ENCODE data around the gene VPS54.

Gene VPS54, protein sequence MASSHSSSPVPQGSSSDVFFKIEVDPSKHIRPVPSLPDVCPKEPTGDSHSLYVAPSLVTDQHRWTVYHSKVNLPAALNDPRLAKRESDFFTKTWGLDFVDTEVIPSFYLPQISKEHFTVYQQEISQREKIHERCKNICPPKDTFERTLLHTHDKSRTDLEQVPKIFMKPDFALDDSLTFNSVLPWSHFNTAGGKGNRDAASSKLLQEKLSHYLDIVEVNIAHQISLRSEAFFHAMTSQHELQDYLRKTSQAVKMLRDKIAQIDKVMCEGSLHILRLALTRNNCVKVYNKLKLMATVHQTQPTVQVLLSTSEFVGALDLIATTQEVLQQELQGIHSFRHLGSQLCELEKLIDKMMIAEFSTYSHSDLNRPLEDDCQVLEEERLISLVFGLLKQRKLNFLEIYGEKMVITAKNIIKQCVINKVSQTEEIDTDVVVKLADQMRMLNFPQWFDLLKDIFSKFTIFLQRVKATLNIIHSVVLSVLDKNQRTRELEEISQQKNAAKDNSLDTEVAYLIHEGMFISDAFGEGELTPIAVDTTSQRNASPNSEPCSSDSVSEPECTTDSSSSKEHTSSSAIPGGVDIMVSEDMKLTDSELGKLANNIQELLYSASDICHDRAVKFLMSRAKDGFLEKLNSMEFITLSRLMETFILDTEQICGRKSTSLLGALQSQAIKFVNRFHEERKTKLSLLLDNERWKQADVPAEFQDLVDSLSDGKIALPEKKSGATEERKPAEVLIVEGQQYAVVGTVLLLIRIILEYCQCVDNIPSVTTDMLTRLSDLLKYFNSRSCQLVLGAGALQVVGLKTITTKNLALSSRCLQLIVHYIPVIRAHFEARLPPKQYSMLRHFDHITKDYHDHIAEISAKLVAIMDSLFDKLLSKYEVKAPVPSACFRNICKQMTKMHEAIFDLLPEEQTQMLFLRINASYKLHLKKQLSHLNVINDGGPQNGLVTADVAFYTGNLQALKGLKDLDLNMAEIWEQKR

DNA sequence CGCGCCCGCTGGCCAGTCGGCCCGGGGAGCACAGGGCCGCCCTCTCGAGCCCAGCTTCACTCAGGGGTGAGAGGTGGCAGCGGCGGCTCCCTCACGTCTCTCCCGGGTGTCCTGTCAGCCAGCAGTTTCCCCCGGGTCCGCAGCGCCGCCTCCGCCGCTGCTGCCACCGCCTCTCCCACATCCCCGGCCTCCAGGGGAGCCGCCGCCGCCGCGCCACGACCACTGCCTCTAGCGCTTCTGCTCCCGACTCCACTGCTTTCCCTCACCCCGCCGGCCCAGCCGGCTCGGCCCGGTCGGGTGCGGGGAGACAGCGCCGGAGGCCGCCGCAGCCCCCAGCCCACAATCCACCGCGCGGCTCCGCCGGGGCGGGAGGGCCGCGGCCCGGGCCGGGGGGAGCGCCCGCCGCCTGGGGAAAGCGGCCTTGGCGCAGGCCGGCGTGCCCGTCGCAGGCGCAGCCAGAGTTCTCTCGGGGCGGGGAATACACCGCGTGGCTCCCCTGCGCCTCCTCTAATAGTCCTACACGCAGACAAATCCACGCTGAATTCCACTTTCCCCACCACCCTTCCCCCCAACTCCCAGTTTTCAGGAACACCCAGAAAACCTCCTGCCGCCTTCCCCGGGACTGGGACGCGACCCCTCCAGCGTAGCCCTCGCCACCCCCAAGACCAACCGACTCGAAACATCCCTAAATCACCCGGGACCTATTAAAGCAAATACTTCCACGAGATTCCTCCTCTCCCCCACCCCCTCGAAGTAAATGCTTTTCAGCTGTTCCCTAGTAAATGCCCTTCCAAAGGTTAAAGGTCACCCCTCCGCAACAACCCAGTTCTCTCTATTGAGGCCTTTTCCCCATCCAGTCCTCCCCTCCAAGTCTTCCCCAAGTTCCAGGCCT is at the start of gene VPS54:
Gene VPS54, minus strand, starts transcription at position 346 of the 892 bp plus-strand sequence. CDS start 35,429 bp downstream, outside the sequence.
- DNase-seq: peak; percentile 57

DNA sequence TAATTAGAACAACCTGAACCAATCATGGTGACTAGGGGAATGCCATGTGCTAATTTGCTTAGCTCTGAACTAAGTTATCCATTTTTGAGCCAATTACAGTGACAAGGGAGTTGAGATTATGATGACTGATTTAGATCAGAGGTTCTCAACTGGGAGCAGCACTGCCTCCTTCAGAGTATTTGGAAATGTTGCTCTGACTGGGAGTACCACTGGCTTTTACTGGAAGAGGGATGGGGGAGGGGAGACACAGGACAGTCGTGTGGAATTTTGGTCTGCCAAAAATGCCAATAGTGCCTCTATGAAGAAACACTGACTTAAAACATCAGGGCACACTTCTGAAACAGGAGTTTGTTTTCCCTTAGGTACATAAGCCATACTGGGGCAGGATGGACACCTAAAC is 48.1 kb upstream of the VPS54 start:
- no peak for DNase-seq

- DNase-seq: no peak
These were observed 46.3 kb upstream of the VPS54 start for GRCh38 chr2:64065516-64065915.

DNA sequence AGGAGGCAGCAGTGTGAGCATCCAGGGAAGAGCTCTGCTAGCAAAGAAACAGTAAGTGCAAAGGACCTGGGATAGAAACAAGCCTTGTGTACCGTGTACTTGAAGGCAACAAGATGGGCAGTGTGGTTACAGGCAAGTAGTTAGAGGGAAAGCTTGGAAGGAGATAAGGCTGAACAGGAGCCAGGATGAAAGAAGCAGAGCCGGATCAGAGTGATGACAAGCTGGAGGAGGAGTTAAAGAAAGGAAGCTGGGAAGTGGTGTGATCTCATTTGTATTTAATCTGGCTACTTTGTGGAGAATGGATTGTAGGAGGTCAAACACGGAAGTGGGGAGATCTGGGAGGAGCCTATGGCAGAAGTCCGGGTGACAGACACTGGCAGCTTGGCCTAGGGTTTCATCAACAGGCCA is 44.7 kb upstream of the VPS54 start:
- DNase-seq: no peak

GRCh38 chr2:64063454-64063853 is 44.2 kb upstream of the VPS54 start:
- no peak for DNase-seq

DNA sequence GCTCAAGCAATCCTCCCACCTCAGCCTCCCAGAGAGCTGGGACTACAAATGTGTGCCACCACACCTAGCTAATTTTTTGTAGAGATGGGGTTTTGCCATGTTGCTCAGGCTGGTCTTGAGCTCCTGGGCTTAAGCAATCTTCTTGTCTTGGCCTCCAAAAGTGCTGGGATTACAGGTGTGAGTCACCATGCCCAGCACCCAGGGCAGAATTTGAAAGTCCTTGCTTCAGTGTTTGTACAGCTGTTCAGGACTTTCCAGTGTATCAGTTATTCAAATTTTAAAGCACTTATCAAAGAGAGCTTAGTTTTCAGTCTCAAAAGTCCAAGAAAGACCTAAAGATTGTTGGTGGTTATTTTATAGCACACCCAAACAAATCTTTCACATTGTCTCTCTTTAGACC is 43.6 kb upstream of the VPS54 start:
- peak; percentile 13 for DNase-seq

GRCh38 chr2:64059270-64059669 is 40.0 kb upstream of the VPS54 start:
- DNase-seq: no peak

DNA sequence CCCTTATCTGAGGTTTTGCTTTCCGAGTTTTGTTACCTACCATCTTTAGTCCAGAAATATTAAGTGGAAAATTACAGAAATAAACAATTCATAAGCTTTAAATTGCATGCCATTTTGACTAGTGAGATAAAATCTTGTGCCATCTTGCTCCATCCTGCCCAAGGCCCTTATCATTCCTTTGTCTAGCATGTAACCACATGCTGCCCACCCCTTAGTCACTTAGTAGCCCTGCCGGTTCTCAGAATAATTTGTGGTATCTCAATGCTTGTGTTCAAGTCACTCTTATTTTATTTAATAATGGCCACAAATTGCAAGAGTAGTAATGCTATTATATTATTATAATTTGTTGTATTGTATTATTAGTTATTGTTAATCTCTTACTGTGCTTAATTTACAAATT is 36.8 kb upstream of the VPS54 start:
- no peak for DNase-seq

DNA sequence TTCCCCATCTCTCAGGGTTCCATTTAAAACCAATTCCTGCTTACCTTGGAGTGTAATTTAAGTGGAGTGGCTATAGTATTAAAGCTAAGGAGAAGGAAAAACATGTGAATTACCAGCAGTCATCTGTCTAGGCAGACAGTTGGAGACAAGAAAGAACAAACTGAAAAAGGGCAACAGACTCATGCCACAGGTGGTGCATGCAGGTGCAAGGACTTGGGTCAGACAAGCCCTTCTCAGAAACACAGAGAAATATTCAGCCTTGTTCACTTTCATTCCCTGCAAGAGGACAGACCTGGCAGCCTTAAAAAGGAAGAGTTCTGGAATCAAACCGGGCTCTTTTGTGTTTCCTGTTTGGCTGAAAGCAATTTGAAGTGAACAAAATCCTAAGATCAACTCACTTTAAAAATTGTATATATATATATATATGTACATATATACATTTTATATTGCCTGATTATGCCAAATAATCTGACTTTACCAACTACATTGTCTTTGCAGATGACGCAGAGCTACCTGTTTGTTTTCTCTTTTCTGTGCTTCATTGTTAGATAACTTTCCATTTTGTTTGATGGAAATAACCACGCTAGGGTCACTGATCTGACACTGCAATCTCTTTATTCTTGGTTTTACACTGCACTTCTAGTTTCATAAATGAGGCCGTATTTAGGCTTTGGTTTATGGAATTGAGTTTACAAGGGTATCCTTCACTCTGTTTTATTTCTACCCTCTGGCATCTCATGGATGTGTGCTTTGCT is 35.1 kb upstream of the VPS54 start:
- DNase-seq: no peak

- no peak for DNase-seq
These were observed 33.4 kb upstream of the VPS54 start for GRCh38 chr2:64052463-64053241.

DNA sequence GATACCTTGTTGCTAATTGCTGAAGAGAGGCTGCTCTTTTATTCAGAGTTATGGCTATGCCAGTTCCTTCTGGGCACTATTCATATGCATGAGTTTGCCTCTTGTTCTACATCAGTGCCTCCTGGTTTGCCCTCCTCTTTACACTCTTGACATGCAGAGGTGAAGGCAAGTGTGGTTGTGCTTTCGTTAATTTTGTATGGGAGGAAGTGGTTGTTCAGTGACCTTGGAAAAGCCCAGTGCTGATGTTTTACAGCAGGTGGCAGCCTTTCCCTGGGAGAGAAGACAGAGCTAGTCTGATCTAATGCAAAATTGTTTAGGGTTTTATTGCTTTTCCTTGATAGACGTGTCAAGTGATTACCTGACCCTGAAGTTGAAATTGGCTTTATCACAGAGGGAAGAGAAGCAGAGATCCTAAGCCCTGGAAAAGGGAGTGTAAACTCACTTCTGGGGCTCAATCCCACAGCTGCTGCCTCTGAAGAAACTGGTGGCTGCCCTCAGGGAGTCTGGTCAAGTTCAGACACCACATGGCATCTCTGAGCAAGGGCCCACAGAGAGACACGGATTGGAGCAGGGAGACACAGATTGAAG is 30.5 kb upstream of the VPS54 start:
- DNase-seq: peak; percentile 73

GRCh38 chr2:64045938-64046337 is 26.7 kb upstream of the VPS54 start:
- DNase-seq: no peak

DNA sequence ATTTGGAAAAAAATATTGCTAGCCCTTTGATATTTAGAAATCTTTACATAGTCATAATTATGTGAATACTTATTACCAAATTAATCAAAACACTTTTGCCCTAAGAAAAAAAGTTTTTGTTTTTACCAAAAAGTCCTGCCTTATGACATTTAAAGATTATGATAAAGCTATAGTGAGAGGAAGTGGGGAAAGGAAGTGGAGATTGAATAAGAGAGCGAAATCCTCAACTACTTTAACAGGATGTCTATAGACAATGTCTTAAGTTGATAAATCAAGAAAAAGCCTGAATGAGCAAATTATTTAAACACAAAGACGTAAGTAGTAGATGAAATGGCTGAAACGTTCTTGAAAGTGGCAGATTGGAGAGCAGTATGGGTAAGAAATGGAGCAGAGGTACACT is 20.9 kb upstream of the VPS54 start:
- DNase-seq: no peak

DNA sequence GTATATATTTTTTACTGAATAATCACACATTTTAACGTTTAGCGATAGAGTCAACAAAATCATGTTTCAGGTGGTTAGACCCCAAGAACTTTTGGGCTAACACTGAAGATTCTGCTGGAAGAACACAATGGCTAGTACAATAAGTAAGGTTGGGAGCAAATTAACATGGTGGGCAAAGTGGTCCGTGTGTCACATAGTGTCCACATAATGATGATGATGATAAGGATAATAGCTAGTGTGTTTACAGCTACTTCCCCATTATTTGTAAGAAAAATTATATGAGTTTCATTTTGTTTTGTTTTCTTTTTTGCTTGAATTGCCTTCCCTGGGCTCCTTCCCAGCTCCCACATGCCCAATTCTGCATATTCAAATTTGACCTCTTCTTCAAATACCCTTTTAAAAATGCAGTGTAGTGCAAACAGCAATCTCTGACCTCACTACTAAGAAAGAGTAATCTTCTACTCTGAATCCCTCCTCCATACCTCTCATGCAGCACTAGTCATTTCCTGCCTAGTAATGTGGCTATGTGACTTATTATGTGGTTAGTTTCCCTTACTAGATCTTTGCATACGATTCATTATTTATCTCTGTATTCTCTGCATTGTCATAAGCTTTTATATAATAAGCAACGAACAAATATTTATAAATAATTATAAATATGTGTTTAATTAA is 16.9 kb upstream of the VPS54 start:
- no peak for DNase-seq

GRCh38 chr2:64035072-64035942 is 16.1 kb upstream of the VPS54 start:
- DNase-seq: peak; percentile 38

DNA sequence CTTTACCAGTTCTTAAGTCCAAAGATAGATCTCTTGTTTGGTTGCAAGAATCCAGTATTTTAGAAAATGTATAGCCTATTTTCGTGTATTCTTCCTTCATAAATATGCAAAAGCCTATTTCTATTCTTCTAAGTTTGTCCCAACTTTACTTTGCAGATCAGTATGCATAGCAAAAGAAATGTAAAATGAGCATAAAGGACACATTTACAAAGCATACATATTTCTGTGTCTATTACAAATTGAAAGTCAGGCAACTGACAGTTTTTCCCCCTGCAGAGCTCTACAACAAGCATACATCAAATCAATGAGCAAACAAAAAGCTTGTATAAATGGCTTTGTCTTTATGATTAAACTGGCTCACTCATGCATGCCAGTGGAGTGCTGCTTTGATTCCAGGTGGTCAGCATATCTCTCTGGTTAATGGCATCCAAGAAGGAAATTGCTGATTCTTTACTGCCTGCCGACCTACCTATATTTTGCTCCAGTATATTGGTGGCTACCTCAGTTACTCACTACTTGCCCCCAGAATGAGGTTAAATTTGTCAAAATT is 10.0 kb upstream of the VPS54 start:
- peak; percentile 76 for DNase-seq

GRCh38 chr2:64025741-64026140 is 6.5 kb upstream of the VPS54 start:
- DNase-seq: no peak

GRCh38 chr2:64024259-64024949 is 5.2 kb upstream of the VPS54 start:
- DNase-seq: no peak

All from NCI-H345 (cell line).